Cardiac muscle cell (in vitro differentiated cells and primary cell): ENCODE data around the gene AKAP17A. TPM values are rescaled to one million over a fixed set of nuclear protein-coding genes. Genes with fewer than 3 reads are reported as not detected.

Source experiments
- DNase-seq, 2 donors: peaks; one replicate each; pipeline versions ENCODE4 v3.0.0 to v3.0.0-alpha.2; 2010 to 2017; ENCODE audit warnings: low read depth in 1 of 2, low spot score in 1 of 2
- H3K27ac ChIP-seq: fragments of 200-600 bp; sonication (generic); 2 replicates; pipeline ENCODE4 v1.5.1; 2016
- H3K27me3 ChIP-seq: fragments of 200-600 bp; sonication (generic); 2 replicates; pipeline ENCODE4 v1.6.0; 2016; ENCODE audit warnings: control low read depth
- H3K36me3 ChIP-seq: fragments of 200-600 bp; sonication (generic); 2 replicates; pipeline ENCODE4 v1.5.1; 2016; ENCODE audit warnings: control low read depth
- H3K4me1 ChIP-seq: fragments of 200-600 bp; sonication (generic); 2 replicates; pipeline ENCODE4 v1.8.1; 2017; ENCODE audit warnings: low read depth, mild to moderate bottlenecking, mixed run types
- H3K4me3 ChIP-seq: fragments of 200-600 bp; sonication (generic); 2 replicates; pipeline ENCODE4 v1.5.1; 2016; ENCODE audit warnings: mild to moderate bottlenecking
- H3K9me3 ChIP-seq: fragments of 200-600 bp; sonication (generic); 2 replicates; pipeline ENCODE4 v1.5.1; 2017; ENCODE audit warnings: low read depth, mild to moderate bottlenecking, control low read depth
- CTCF ChIP-seq: IDR thresholded peaks from 2 replicates; pipeline ENCODE4 v1.5.1; 2012; ENCODE audit warnings: low read depth, mild to moderate bottlenecking, low read length
- polyA plus RNA-seq: library from polyadenylated mRNA; unstranded; fragments of >200 nt; fragmentation: Nextera tagmentation; extraction: Ambion mirVana; gene quantifications from 2 replicates; pipeline ENCODE4 v1.2.1, GENCODE V29; 2016
- total RNA-seq: library from RNA; depleted of rRNA; stranded (reverse); fragments of >200 nt; gene quantifications from 2 replicates; pipeline ENCODE4 v1.2.3, GENCODE V29; 2016

AKAP17A gene, protein sequence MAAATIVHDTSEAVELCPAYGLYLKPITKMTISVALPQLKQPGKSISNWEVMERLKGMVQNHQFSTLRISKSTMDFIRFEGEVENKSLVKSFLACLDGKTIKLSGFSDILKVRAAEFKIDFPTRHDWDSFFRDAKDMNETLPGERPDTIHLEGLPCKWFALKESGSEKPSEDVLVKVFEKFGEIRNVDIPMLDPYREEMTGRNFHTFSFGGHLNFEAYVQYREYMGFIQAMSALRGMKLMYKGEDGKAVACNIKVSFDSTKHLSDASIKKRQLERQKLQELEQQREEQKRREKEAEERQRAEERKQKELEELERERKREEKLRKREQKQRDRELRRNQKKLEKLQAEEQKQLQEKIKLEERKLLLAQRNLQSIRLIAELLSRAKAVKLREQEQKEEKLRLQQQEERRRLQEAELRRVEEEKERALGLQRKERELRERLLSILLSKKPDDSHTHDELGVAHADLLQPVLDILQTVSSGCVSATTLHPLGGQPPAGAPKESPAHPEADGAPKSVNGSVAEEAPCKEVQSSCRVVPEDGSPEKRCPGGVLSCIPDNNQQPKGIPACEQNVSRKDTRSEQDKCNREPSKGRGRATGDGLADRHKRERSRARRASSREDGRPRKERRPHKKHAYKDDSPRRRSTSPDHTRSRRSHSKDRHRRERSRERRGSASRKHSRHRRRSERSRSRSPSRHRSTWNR
- total RNA-seq (74.3 and 87.4 TPM in 2 replicates), polyA plus RNA-seq (60.9 and 99.7 TPM in 2 replicates)

DNA sequence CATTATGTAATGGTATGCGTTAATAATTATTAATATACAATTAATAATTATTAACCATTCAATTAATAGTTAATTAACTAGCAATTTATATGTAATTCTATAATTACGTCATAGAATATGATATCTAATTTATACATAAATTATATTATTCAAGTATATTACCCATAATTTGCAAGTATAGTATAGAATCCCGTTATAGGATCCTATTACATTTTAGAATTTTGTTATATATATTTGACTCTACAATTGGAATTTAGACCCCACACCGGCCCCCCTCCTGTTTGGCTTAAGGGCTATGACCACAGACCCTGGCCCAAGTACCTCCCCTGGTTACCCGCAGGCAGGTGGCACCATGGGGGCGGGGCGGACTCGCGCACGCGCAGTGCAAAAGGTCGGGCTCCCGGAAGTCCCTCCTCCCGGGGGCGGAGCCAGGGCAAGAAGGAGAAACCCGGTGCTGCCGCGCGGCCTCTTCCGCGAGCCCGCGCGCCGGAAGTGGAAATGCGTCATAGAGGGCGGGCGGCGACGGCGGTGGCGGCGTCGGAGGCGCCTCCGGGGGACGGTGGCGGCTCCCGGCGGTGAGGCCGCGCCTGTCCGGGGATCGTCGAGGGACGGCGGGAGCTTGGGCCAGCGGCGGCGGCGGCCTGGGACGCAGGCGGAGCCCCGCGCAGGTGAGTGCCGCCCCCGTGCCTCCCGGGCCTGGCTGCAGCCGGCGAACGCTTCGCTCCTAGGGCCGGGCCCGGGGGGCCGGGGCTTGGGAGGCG lies at the start of gene AKAP17A:
Gene AKAP17A (plus strand): TSS at position 503 of the 761 bp plus-strand sequence. CDS start 1,859 bp downstream, outside the sequence.
- peak; percentile 93 to 95 for DNase-seq
- H3K4me3 ChIP-seq: peak within 1 kb of the TSS; percentile 75
- no peak for TF ChIP-seq CTCF
- peak within 1 kb of the TSS; percentile 92 for H3K27ac ChIP-seq
- peaks cover 7% of the 10 kb centered on the region for H3K4me1 ChIP-seq
- peaks cover 23% of the 10 kb centered on the region for H3K36me3 ChIP-seq
- H3K27me3 ChIP-seq: no peaks in the 10 kb centered on the region
- H3K9me3 ChIP-seq: no peaks in the 10 kb centered on the region

- Histone ChIP-seq H3K9me3 (no peaks in the 10 kb centered on the region), H3K27me3 (no peaks in the 10 kb centered on the region), H3K4me1 (no peaks in the 10 kb centered on the region), H3K4me3 (no peak overlapping the region), H3K27ac (no peak overlapping the region), H3K36me3 (no peaks in the 10 kb centered on the region)
- no peak for TF ChIP-seq CTCF
- no peak for DNase-seq
Measured at GRCh38 chrX:1542994-1543725, 48.2 kb upstream of the AKAP17A start.

DNA sequence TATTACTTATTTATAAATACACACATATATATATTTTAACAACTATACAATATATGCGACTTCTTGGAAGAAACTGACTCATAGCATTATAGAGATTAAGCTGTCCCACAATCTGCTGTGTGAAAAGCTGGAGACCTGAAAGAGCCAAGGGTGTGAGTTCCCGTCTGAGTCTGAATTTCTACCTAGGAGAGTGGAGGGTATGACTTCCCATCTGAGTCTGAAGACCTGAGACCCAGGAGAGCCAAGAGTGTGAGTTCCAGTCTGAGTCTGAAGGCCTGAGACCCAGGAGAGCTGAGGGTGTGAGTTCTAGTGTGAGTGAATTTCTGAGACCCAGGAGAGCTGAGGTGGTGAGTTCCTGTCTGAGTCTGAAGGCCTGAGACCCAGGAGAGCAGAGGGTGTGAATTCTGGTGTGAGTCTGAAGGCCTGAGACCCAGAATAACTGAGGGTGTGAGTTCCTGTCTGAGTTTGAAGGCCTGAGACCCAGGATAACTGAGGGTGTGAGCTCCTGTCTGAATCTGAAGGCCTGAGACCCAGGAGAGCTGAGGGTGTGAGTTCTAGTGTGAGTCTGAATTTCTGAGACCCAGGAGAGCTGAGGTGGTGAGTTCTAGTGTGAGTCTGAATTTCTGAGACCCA lies 45.5 kb upstream of the AKAP17A start:
- H3K4me3 ChIP-seq: no peak overlapping the region
- no peaks in the 10 kb centered on the region for H3K36me3 ChIP-seq
- H3K4me1 ChIP-seq: no peaks in the 10 kb centered on the region
- TF ChIP-seq CTCF: no peak
- no peak for DNase-seq
- no peaks in the 10 kb centered on the region for H3K9me3 ChIP-seq
- H3K27ac ChIP-seq: no peak overlapping the region
- H3K27me3 ChIP-seq: no peaks in the 10 kb centered on the region

DNA sequence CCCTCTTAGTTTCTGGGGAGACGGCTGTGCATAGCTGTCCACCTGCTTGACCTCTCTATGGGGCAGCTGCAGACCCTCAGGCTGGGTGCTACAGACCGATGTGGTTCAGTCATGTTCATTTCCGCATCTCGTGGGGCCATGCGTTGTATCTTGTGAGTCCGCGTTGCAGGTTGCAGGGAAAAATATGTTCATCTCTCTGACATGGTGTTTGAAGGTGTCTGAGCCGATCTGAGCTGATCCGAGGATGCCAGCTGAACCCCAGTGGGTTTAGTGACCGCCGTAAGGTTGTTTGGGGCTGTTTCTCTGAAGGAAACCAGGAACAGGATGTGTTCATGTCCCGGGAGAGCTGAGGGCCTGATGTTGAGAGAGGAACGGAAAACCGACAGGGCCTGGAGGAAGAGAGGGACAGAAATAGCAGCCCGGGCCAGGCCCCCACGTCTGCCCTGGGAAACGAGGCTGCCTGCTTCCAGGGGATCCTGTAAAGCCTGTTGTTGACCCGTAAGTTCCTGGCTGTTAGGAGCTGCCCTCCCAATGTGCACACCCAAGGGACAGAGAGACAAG lies 44.6 kb upstream of the AKAP17A start:
- H3K4me1 ChIP-seq: no peaks in the 10 kb centered on the region
- TF ChIP-seq CTCF: no peak
- no peak overlapping the region for H3K4me3 ChIP-seq
- H3K36me3 ChIP-seq: no peaks in the 10 kb centered on the region
- no peaks in the 10 kb centered on the region for H3K9me3 ChIP-seq
- H3K27me3 ChIP-seq: no peaks in the 10 kb centered on the region
- no peak overlapping the region for H3K27ac ChIP-seq
- no peak for DNase-seq
